Astrocyte (in vitro differentiated cells and primary cell): ENCODE measurements around the gene TCEAL8. TPM values are rescaled to one million over a fixed set of nuclear protein-coding genes. Genes with fewer than 3 reads are reported as not detected.
A peak's percentile ranks its signal among the peaks of the same experiment; 100 is the strongest.

Source experiments
- DNase-seq: peaks from one replicate; pipeline ENCODE4 v3.0.0-alpha.2; 2010; ENCODE audit warnings: low read depth
- FAIRE-seq: peaks from 2 replicates; lab custom pipeline; 2011; peaks lifted over from hg19 to GRCh38; lab: Jason Lieb, UNC
- H2AFZ ChIP-seq: 2 replicates; pipeline ENCODE4 v1.6.0; 2012; ENCODE audit warnings: low read depth, low read length, inconsistent platforms
- H3K27ac ChIP-seq: 2 replicates; pipeline ENCODE4 v1.5.1; 2011; ENCODE audit warnings: low read depth, low read length, inconsistent platforms
- H3K27me3 ChIP-seq: 2 replicates; pipeline ENCODE4 v1.6.0; 2011; ENCODE audit warnings: low read length, inconsistent platforms; ENCODE audit not compliant: insufficient read depth
- H3K36me3 ChIP-seq: 2 replicates; pipeline ENCODE4 v1.5.1; 2011; ENCODE audit warnings: low read length, inconsistent platforms; ENCODE audit not compliant: insufficient read depth
- H3K4me1 ChIP-seq: 2 replicates; pipeline ENCODE4 v1.5.1; 2011; ENCODE audit warnings: low read length, inconsistent platforms; ENCODE audit not compliant: insufficient read depth
- H3K4me2 ChIP-seq: 2 replicates; pipeline ENCODE4 v1.6.0; 2012; ENCODE audit warnings: low read length, inconsistent platforms
- H3K4me3 ChIP-seq: 2 replicates; pipeline ENCODE4 v1.5.1; 2011; ENCODE audit warnings: low read depth, mild to moderate bottlenecking, low read length, inconsistent platforms; ENCODE audit not compliant: insufficient read depth
- H3K79me2 ChIP-seq: 2 replicates; pipeline ENCODE4 v1.6.0; 2012; ENCODE audit warnings: mild to moderate bottlenecking, low read length, inconsistent platforms; ENCODE audit not compliant: insufficient read depth
- H3K9ac ChIP-seq: 2 replicates; pipeline ENCODE4 v1.6.0; 2012; ENCODE audit warnings: mild to moderate bottlenecking, low read length, inconsistent platforms
- H3K9me3 ChIP-seq: 2 replicates; pipeline ENCODE4 v1.5.1; 2012; ENCODE audit warnings: low read depth, mild to moderate bottlenecking, low read length, inconsistent platforms; ENCODE audit not compliant: insufficient read depth
- H4K20me1 ChIP-seq: 2 replicates; pipeline ENCODE4 v1.6.0; 2012; ENCODE audit warnings: low read length, inconsistent platforms; ENCODE audit not compliant: insufficient read depth
- H3K27ac Mint-ChIP-seq: one replicate; pipeline ENCODE4 v1.8.0; 2021; ENCODE audit warnings: mild to moderate bottlenecking, mixed read lengths; ENCODE audit not compliant: unreplicated experiment
- H3K27me3 Mint-ChIP-seq: one replicate; pipeline ENCODE4 v1.8.0; 2021; ENCODE audit warnings: low read depth, mixed read lengths; ENCODE audit not compliant: unreplicated experiment
- H3K36me3 Mint-ChIP-seq: one replicate; pipeline ENCODE4 v1.8.0; 2021; ENCODE audit warnings: low read depth, mixed read lengths; ENCODE audit not compliant: unreplicated experiment
- H3K4me1 Mint-ChIP-seq: one replicate; pipeline ENCODE4 v1.8.0; 2021; ENCODE audit warnings: low read depth, mixed read lengths; ENCODE audit not compliant: unreplicated experiment
- H3K4me3 Mint-ChIP-seq: one replicate; pipeline ENCODE4 v1.8.0; 2021; ENCODE audit warnings: mild to moderate bottlenecking, moderate library complexity, mixed read lengths; ENCODE audit not compliant: unreplicated experiment
- H3K9me3 Mint-ChIP-seq: one replicate; pipeline ENCODE4 v1.8.0; 2021; ENCODE audit warnings: mild to moderate bottlenecking, mixed read lengths; ENCODE audit not compliant: unreplicated experiment
- EZH2 ChIP-seq: IDR thresholded peaks from 2 replicates; pipeline ENCODE4 v1.6.1; 2012; ENCODE audit warnings: mild to moderate bottlenecking, low read length, inconsistent platforms; ENCODE audit not compliant: insufficient read depth
- total RNA-seq: library from RNA; stranded (reverse); gene quantifications from 2 replicates; pipeline ENCODE4 v1.2.1, GENCODE V29; 2021
- TF ChIP-seq, protein P1 (sequence below): IDR thresholded peaks from 2 replicates; pipeline ENCODE4 v1.5.1; 2011; ENCODE audit warnings: low read depth, mild to moderate bottlenecking, inconsistent platforms, low read length, moderate library complexity; ENCODE audit not compliant: insufficient read depth

Gene TCEAL8
- total RNA-seq, 1 donor from 2014 or later, result 62.2 TPM

DNA sequence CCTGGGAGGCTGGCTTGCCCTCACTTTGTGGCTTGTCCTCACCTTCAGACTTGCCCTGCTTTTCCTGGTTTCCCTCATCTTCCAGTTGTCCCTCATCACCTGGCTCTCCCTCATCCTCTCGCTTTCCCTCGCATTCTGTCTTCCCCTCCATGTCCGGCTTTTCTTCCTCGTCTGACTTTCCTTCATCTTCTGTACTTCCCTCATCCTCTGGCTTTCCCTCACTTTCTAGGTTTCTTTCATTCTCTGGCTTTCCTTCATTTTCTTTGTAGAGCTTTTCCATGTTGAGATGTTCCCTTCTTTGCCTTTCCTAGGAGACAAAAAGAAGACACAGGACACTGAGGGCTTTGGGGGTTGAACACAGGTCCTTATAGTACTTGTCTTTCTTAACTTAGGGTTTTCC, 19.3 kb upstream of the TCEAL8 start:
- Mint-ChIP-seq H3K4me1 (no peaks in the 10 kb centered on the region), H3K36me3 (no peaks in the 10 kb centered on the region), H3K4me3 (no peak overlapping the region), H3K27me3 (peaks cover 42% of the 10 kb centered on the region), H3K9me3 (no peaks in the 10 kb centered on the region), H3K27ac (no peak overlapping the region)
- H3K27me3 ChIP-seq, result peaks cover 15% of the 10 kb centered on the region
- no peaks in the 10 kb centered on the region for H4K20me1 ChIP-seq
- H3K4me1 ChIP-seq, result no peaks in the 10 kb centered on the region
- no peaks in the 10 kb centered on the region for H3K79me2 ChIP-seq
- H2AFZ ChIP-seq, result no peak overlapping the region
- no peak overlapping the region for H3K27ac ChIP-seq
- no peaks in the 10 kb centered on the region for H3K36me3 ChIP-seq
- FAIRE-seq (peak; percentile 50), DNase-seq (no peak)
- no peak overlapping the region for H3K9ac ChIP-seq
- TF ChIP-seq, protein P1, sequence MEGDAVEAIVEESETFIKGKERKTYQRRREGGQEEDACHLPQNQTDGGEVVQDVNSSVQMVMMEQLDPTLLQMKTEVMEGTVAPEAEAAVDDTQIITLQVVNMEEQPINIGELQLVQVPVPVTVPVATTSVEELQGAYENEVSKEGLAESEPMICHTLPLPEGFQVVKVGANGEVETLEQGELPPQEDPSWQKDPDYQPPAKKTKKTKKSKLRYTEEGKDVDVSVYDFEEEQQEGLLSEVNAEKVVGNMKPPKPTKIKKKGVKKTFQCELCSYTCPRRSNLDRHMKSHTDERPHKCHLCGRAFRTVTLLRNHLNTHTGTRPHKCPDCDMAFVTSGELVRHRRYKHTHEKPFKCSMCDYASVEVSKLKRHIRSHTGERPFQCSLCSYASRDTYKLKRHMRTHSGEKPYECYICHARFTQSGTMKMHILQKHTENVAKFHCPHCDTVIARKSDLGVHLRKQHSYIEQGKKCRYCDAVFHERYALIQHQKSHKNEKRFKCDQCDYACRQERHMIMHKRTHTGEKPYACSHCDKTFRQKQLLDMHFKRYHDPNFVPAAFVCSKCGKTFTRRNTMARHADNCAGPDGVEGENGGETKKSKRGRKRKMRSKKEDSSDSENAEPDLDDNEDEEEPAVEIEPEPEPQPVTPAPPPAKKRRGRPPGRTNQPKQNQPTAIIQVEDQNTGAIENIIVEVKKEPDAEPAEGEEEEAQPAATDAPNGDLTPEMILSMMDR, result no peak
- TF ChIP-seq EZH2, result no peak
- no peaks in the 10 kb centered on the region for H3K9me3 ChIP-seq
- H3K4me3 ChIP-seq, result no peak overlapping the region
- no peak overlapping the region for H3K4me2 ChIP-seq

DNA sequence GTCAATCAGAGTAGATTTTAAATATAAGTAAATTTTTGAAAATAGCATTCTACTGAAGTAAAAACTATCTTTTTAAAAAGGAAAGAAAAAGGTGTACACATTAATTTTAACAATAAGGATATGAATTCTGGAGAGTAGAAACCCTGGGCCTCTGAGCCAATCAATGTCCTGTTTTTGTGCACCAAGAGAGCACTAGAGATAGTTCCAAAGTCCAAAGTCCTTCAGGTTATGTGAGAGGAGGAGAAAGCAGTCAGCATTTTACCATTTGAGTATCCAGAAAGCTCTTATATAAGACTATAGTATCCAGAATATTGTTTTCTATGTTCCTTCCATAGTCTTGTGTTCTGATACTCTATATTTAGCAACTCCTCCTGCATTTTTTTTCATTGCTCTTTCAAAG, 3.3 kb upstream of the TCEAL8 start:
- Histone ChIP-seq H3K36me3 (peaks cover 2% of the 10 kb centered on the region), H3K79me2 (peaks cover 19% of the 10 kb centered on the region), H4K20me1 (no peaks in the 10 kb centered on the region), H3K27ac (no peak overlapping the region), H3K9ac (no peak overlapping the region), H3K4me1 (no peaks in the 10 kb centered on the region), H3K4me3 (no peak overlapping the region), H2AFZ (no peak overlapping the region), H3K27me3 (no peaks in the 10 kb centered on the region), H3K4me2 (no peak overlapping the region), H3K9me3 (no peaks in the 10 kb centered on the region)
- Mint-ChIP-seq H3K27me3 (no peaks in the 10 kb centered on the region), H3K4me3 (no peak overlapping the region), H3K9me3 (no peaks in the 10 kb centered on the region), H3K4me1 (peaks cover 4% of the 10 kb centered on the region), H3K27ac (no peak overlapping the region), H3K36me3 (peaks cover 4% of the 10 kb centered on the region)
- DNase-seq (no peak), FAIRE-seq (no peak)
- TF ChIP-seq, protein P1, result no peak
- TF ChIP-seq EZH2, result no peak

DNA sequence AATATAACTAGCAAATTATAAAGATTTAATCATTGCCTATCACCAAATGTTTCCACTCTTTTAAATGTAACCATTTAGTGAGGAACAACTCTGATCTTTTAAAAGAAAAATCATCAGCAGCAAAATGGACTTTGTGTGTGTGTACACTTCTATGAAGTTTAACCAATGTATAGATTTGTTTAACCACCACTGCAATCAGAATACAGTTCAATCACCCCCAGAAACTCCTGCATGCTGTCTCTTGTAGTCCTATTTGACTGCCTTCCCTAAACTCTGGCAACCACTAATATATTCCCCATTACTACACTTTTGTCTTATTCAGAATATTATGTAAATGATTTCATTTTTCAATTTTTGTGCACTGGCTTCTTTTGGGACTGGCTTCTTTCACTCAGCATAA, 1.7 kb upstream of the TCEAL8 start:
- H3K4me3 Mint-ChIP-seq, result no peak overlapping the region
- TF ChIP-seq, protein P1, result no peak
- no peak for TF ChIP-seq EZH2
- no peak overlapping the region for H2AFZ ChIP-seq
- peaks cover 20% of the 10 kb centered on the region for H3K79me2 ChIP-seq
- H3K36me3 ChIP-seq, result peaks cover 9% of the 10 kb centered on the region
- H3K4me3 ChIP-seq, result no peak overlapping the region
- H3K9me3 Mint-ChIP-seq, result no peaks in the 10 kb centered on the region
- peaks cover 6% of the 10 kb centered on the region for H4K20me1 ChIP-seq
- H3K27ac ChIP-seq, result no peak overlapping the region
- H3K9ac ChIP-seq, result no peak overlapping the region
- no peaks in the 10 kb centered on the region for H3K9me3 ChIP-seq
- DNase-seq (no peak), FAIRE-seq (no peak)
- H3K4me1 Mint-ChIP-seq, result peaks cover 9% of the 10 kb centered on the region
- H3K27me3 ChIP-seq, result no peaks in the 10 kb centered on the region
- H3K4me2 ChIP-seq, result no peak overlapping the region
- no peaks in the 10 kb centered on the region for H3K27me3 Mint-ChIP-seq
- H3K27ac Mint-ChIP-seq, result no peak overlapping the region
- H3K4me1 ChIP-seq, result no peaks in the 10 kb centered on the region
- peaks cover 4% of the 10 kb centered on the region for H3K36me3 Mint-ChIP-seq
